Measurements from ENCODE around the gene ZNF474. TPM values are rescaled to one million over a fixed set of nuclear protein-coding genes. Genes with fewer than 3 reads are reported as not detected.

Gene ZNF474
- total and polyA plus RNA-seq, 4 donors = 0.03 to 0.25 (median 0.23) TPM; not detected in 1

- TF ChIP-seq ZBTB33 (IDR thresholded peaks at IDR 0.05) = no peak
- TF ChIP-seq YY1 (IDR thresholded peaks at IDR 0.05) = no peak
- no peak for TF ChIP-seq HNF4A (conservative IDR thresholded peaks at IDR 0.05)
- no peak for TF ChIP-seq NR2F2 (IDR thresholded peaks at IDR 0.05)
- TF ChIP-seq TAF1 (conservative IDR thresholded peaks at IDR 0.05) = no peak
Observed at GRCh38 chr5:122170620-122171019, 41.3 kb downstream of the ZNF474 start (continued).

- TF ChIP-seq HNF4G (IDR thresholded peaks at IDR 0.05) = no peak
- TF ChIP-seq HNF4A (conservative IDR thresholded peaks at IDR 0.05) = no peak
- TF ChIP-seq, protein P1, sequence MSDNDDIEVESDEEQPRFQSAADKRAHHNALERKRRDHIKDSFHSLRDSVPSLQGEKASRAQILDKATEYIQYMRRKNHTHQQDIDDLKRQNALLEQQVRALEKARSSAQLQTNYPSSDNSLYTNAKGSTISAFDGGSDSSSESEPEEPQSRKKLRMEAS (IDR thresholded peaks at IDR 0.05) = no peak
- no peak for TF ChIP-seq ATF3 (IDR thresholded peaks at IDR 0.05)
- no peak for TF ChIP-seq YY1 (IDR thresholded peaks at IDR 0.05)
- TF ChIP-seq FOXA2 (IDR thresholded peaks at IDR 0.05) = no peak
- TF ChIP-seq REST (IDR thresholded peaks at IDR 0.05) = no peak
- no peaks in the 10 kb centered on the region for H3K9me3 ChIP-seq (ENCODE audit: control insufficient read depth in 4 of 4, low read length in 3 of 4)
- no peak overlapping the region for H3K27ac ChIP-seq (ENCODE audit: low read depth in 1 of 2, low read length in 2 of 2)
- WGBS = 96% methylated on average over 1 of the region's 1 CpG
- H3K36me3 ChIP-seq (ENCODE audit: control insufficient read depth in 4 of 4, insufficient read depth in 3 of 4, low read depth in 1 of 4, low read length in 3 of 4) = no peaks in the 10 kb centered on the region
- H3K4me3 ChIP-seq (ENCODE audit: low read depth in 1 of 3, low read length in 3 of 3) = no peak overlapping the region
- no peaks in the 10 kb centered on the region for H3K27me3 ChIP-seq (ENCODE audit: control insufficient read depth in 4 of 4, insufficient read depth in 4 of 4, low read length in 3 of 4)
- H3K9ac ChIP-seq (ENCODE audit: low read depth in 1 of 2, low read length in 2 of 2) = no peak overlapping the region
- DNase-seq (ENCODE audit: low spot score) = no peak
- no peaks in the 10 kb centered on the region for H3K4me1 ChIP-seq (ENCODE audit: control insufficient read depth in 4 of 4, insufficient read depth in 4 of 4, low read length in 3 of 4)
Observed at GRCh38 chr5:122172207-122172606, 42.9 kb downstream of the ZNF474 start.

DNA sequence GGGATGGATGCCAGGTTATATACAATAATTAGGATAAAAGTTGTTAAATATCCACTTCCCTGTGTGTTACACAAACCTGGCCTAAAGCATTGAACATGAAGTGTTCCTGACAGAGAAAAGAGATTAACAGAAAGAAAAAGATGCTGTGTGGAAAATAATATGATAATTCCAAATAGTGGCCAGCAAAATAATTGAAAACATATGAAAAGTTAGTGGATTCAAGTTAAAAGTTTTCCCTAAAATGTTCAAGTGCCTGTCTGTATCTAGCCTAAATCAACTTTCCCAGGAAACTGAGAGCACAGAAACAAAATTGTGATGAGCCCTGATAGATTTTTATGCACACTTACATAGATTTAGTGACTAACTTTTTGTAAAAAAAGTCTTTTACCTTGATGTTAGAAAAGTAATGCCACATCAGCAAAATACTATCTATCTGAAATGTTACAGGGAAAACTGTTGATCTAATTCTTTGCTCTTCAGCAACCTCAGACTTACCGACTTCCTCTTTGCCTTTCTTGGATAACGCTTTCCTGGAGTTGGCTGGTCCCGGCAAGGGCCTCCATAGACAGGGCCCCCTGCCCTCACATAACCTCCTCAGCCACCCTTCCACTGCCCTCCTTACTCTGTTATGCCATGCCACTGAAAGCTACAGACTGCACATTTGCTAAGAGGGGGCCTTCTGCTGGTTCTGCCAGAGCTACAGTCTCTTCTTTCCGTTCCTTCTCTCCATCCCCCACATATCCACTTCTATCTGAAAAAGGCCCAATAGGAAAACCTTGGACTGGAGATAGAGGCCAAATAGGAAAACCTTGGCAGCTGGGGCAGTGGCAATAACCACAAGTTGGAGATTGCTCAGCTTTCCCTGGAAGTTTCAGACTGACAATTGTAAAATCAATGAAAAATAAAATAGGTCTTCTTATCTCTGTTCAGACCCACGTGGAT, 44.4 kb downstream of the ZNF474 start:
- 64% methylated on average over 5 of the region's 5 CpGs for WGBS
- Histone ChIP-seq H3K27ac (ENCODE audit: low read depth in 1 of 2, low read length in 2 of 2) (no peak overlapping the region), H3K4me3 (ENCODE audit: low read depth in 1 of 3, low read length in 3 of 3) (no peak overlapping the region)
- no peak for TF ChIP-seq RXRA (IDR thresholded peaks at IDR 0.05)
- no peak for TF ChIP-seq GABPA (IDR thresholded peaks at IDR 0.05 in 1 of 2, conservative IDR thresholded peaks at IDR 0.05 in 1 of 2)
- TF ChIP-seq, protein P1 (IDR thresholded peaks at IDR 0.05) = no peak
- TF ChIP-seq YY1 (IDR thresholded peaks at IDR 0.05) = no peak
- TF ChIP-seq SP1 (IDR thresholded peaks at IDR 0.05) = no peak
- TF ChIP-seq FOXA1 (IDR thresholded peaks at IDR 0.05) = no peak
- TF ChIP-seq EGR1 (IDR thresholded peaks at IDR 0.05; ENCODE audit: low read depth in 2 of 2) = no peak
- TF ChIP-seq, protein P2, sequence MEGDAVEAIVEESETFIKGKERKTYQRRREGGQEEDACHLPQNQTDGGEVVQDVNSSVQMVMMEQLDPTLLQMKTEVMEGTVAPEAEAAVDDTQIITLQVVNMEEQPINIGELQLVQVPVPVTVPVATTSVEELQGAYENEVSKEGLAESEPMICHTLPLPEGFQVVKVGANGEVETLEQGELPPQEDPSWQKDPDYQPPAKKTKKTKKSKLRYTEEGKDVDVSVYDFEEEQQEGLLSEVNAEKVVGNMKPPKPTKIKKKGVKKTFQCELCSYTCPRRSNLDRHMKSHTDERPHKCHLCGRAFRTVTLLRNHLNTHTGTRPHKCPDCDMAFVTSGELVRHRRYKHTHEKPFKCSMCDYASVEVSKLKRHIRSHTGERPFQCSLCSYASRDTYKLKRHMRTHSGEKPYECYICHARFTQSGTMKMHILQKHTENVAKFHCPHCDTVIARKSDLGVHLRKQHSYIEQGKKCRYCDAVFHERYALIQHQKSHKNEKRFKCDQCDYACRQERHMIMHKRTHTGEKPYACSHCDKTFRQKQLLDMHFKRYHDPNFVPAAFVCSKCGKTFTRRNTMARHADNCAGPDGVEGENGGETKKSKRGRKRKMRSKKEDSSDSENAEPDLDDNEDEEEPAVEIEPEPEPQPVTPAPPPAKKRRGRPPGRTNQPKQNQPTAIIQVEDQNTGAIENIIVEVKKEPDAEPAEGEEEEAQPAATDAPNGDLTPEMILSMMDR (IDR thresholded peaks at IDR 0.05; ENCODE audit: low read depth, low read length, missing input control) = no peak
- no peak for TF ChIP-seq ATF3 (IDR thresholded peaks at IDR 0.05)
- no peak for TF ChIP-seq ZBTB33 (IDR thresholded peaks at IDR 0.05)
- TF ChIP-seq RAD21 (IDR thresholded peaks at IDR 0.05) = no peak
- TF ChIP-seq HNF4A (conservative IDR thresholded peaks at IDR 0.05) = no peak
- TF ChIP-seq JUND (IDR thresholded peaks at IDR 0.05) = no peak
- no peak for TF ChIP-seq TAF1 (conservative IDR thresholded peaks at IDR 0.05)
- no peak for TF ChIP-seq HNF4G (IDR thresholded peaks at IDR 0.05)

More for the DNA sequence above, 44.4 kb downstream of the ZNF474 start:
- no peak for DNase-seq (ENCODE audit: low spot score)
- Histone ChIP-seq H3K9me3 (ENCODE audit: control insufficient read depth in 4 of 4, low read length in 3 of 4) (no peaks in the 10 kb centered on the region), H3K36me3 (ENCODE audit: control insufficient read depth in 4 of 4, insufficient read depth in 3 of 4, low read depth in 1 of 4, low read length in 3 of 4) (no peaks in the 10 kb centered on the region), H3K4me1 (ENCODE audit: control insufficient read depth in 4 of 4, insufficient read depth in 4 of 4, low read length in 3 of 4) (no peaks in the 10 kb centered on the region), H3K27me3 (ENCODE audit: control insufficient read depth in 4 of 4, insufficient read depth in 4 of 4, low read length in 3 of 4) (no peaks in the 10 kb centered on the region), H3K9ac (ENCODE audit: low read depth in 1 of 2, low read length in 2 of 2) (no peak overlapping the region)

Measured in liver (tissue), 9 donors.